ENCODE data around the gene ABCC1. TPM values are rescaled to one million over a fixed set of nuclear protein-coding genes. Genes with fewer than 3 reads are reported as not detected.

Gene ABCC1
- total RNA-seq, 1 experiment from 2014 or later = 61.9 TPM

DNA sequence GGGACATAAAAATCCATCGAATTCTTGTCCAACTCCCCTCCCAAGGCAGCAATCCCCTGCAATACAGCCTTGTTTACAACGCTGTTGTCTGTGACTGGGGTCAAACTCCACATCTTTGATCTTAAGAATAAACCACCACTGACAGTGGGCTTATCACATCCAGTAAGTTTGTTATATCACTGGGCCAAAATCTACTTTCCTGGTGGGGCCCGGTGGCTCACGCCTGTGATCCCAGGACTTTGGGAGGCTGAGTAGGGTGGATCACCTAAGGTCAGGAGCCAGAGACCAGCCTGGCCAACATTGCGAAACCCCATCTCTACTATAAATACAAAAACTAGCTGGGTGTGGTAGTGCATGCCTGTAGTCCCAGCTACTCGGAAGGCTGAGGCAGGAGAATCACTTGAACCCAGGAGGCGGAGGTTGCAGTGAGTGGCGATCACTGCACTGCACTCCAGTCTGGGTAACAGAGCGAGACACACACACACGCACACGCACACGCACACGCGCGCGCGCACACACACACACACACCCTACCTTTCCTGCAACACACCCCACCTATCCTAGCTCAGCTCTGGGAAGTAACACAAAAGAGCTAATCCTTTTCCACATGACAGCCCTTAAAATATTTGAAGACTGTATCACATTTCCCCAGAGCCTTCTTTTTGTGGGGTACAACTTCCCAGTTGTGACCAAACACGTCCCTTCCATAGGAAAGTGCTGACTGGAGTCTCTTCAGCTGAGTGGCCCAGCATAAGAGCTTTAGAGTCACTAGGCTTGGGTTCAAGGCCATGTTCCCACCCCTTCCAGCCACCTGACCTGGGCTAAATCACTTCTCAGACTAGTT lies 20.9 kb upstream of the ABCC1 start:
- Mint-ChIP-seq H3K4me1 (peaks cover 5% of the 10 kb centered on the region; the same call in 1 of the 2 replicates), H3K36me3 (no peaks in the 10 kb centered on the region), H3K27me3 (ENCODE audit: low read depth) (no peaks in the 10 kb centered on the region), H3K9me3 (no peaks in the 10 kb centered on the region), H3K4me3 (no peak overlapping the region), H3K27ac (no peak overlapping the region)
- ChIA-PET POLR2A (no interaction called here), CTCF (no interaction called here)
- DNase-seq (ENCODE audit: low spot score) = no peak
- TF ChIP-seq, protein P1, sequence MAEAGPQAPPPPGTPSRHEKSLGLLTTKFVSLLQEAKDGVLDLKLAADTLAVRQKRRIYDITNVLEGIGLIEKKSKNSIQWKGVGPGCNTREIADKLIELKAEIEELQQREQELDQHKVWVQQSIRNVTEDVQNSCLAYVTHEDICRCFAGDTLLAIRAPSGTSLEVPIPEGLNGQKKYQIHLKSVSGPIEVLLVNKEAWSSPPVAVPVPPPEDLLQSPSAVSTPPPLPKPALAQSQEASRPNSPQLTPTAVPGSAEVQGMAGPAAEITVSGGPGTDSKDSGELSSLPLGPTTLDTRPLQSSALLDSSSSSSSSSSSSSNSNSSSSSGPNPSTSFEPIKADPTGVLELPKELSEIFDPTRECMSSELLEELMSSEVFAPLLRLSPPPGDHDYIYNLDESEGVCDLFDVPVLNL (CRISPR knock-in tag; IDR thresholded peaks at IDR 0.05; ENCODE audit: borderline replicate concordance, low read depth) = no peak
- peak; percentile 40; the same call in 1 of the 2 replicates for TF ChIP-seq GABPB1 (CRISPR knock-in tag; IDR thresholded peaks at IDR 0.05)
- ATAC-seq = no peak

DNA sequence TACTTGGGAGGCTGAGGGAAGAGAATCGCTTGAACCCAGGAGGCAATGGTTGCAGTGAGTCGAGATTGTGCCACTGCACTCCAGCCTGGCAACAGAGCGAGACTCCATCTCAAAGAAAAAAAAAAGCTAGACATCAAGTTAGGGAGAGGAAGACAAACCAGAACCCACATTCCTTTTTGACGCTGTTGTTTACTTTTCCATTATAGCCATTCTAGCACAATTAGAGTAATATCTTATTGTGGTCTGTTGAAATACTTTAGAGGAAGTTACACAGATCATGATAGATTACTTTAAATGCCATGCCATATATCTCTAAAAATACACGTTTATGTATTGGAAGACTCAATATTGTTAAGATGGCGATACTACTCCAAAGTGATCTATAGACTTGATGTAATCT lies 16.5 kb upstream of the ABCC1 start:
- Mint-ChIP-seq H3K27ac (no peak overlapping the region), H3K27me3 (ENCODE audit: low read depth) (no peaks in the 10 kb centered on the region; the same call in 1 of the 2 replicates), H3K4me3 (no peak overlapping the region), H3K36me3 (no peaks in the 10 kb centered on the region), H3K9me3 (peaks cover 9% of the 10 kb centered on the region), H3K4me1 (no peaks in the 10 kb centered on the region)
- ChIA-PET POLR2A (no interaction called here), CTCF (no interaction called here)
- ATAC-seq = no peak
- TF ChIP-seq JUN (CRISPR knock-in tag; IDR thresholded peaks at IDR 0.05) (no peak), NR3C1 (CRISPR knock-in tag; conservative IDR thresholded peaks at IDR 0.05; ENCODE audit: low read depth) (no peak), OVOL2 (CRISPR knock-in tag; IDR thresholded peaks at IDR 0.05; ENCODE audit: borderline replicate concordance) (no peak), SMAD4 (CRISPR knock-in tag; IDR thresholded peaks at IDR 0.05) (no peak), ZNF263 (CRISPR knock-in tag; IDR thresholded peaks at IDR 0.05; ENCODE audit: low read depth) (no peak), CREM (CRISPR knock-in tag; IDR thresholded peaks at IDR 0.05) (no peak), TP53 (CRISPR knock-in tag; IDR thresholded peaks at IDR 0.05) (no peak), ZNF219 (CRISPR knock-in tag; IDR thresholded peaks at IDR 0.05; ENCODE audit: borderline replicate concordance) (no peak), TEAD4 (CRISPR knock-in tag; IDR thresholded peaks at IDR 0.05) (no peak), NFATC4 (CRISPR knock-in tag; IDR thresholded peaks at IDR 0.05) (no peak), ESRRA (CRISPR knock-in tag; IDR thresholded peaks at IDR 0.05; ENCODE audit: borderline replicate concordance) (no peak), CBFB (CRISPR knock-in tag; IDR thresholded peaks at IDR 0.05; ENCODE audit: low read depth) (no peak), ZNF416 (CRISPR knock-in tag; IDR thresholded peaks at IDR 0.05) (no peak)
- TF ChIP-seq, protein P2, sequence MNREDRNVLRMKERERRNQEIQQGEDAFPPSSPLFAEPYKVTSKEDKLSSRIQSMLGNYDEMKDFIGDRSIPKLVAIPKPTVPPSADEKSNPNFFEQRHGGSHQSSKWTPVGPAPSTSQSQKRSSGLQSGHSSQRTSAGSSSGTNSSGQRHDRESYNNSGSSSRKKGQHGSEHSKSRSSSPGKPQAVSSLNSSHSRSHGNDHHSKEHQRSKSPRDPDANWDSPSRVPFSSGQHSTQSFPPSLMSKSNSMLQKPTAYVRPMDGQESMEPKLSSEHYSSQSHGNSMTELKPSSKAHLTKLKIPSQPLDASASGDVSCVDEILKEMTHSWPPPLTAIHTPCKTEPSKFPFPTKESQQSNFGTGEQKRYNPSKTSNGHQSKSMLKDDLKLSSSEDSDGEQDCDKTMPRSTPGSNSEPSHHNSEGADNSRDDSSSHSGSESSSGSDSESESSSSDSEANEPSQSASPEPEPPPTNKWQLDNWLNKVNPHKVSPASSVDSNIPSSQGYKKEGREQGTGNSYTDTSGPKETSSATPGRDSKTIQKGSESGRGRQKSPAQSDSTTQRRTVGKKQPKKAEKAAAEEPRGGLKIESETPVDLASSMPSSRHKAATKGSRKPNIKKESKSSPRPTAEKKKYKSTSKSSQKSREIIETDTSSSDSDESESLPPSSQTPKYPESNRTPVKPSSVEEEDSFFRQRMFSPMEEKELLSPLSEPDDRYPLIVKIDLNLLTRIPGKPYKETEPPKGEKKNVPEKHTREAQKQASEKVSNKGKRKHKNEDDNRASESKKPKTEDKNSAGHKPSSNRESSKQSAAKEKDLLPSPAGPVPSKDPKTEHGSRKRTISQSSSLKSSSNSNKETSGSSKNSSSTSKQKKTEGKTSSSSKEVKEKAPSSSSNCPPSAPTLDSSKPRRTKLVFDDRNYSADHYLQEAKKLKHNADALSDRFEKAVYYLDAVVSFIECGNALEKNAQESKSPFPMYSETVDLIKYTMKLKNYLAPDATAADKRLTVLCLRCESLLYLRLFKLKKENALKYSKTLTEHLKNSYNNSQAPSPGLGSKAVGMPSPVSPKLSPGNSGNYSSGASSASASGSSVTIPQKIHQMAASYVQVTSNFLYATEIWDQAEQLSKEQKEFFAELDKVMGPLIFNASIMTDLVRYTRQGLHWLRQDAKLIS (CRISPR knock-in tag; IDR thresholded peaks at IDR 0.05; ENCODE audit: borderline replicate concordance) = no peak
- TF ChIP-seq, protein P3, sequence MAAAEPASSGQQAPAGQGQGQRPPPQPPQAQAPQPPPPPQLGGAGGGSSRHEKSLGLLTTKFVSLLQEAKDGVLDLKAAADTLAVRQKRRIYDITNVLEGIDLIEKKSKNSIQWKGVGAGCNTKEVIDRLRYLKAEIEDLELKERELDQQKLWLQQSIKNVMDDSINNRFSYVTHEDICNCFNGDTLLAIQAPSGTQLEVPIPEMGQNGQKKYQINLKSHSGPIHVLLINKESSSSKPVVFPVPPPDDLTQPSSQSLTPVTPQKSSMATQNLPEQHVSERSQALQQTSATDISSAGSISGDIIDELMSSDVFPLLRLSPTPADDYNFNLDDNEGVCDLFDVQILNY (CRISPR knock-in tag; IDR thresholded peaks at IDR 0.05) = no peak
- TF ChIP-seq, protein P4, sequence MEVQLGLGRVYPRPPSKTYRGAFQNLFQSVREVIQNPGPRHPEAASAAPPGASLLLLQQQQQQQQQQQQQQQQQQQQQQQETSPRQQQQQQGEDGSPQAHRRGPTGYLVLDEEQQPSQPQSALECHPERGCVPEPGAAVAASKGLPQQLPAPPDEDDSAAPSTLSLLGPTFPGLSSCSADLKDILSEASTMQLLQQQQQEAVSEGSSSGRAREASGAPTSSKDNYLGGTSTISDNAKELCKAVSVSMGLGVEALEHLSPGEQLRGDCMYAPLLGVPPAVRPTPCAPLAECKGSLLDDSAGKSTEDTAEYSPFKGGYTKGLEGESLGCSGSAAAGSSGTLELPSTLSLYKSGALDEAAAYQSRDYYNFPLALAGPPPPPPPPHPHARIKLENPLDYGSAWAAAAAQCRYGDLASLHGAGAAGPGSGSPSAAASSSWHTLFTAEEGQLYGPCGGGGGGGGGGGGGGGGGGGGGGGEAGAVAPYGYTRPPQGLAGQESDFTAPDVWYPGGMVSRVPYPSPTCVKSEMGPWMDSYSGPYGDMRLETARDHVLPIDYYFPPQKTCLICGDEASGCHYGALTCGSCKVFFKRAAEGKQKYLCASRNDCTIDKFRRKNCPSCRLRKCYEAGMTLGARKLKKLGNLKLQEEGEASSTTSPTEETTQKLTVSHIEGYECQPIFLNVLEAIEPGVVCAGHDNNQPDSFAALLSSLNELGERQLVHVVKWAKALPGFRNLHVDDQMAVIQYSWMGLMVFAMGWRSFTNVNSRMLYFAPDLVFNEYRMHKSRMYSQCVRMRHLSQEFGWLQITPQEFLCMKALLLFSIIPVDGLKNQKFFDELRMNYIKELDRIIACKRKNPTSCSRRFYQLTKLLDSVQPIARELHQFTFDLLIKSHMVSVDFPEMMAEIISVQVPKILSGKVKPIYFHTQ (CRISPR knock-in tag; IDR thresholded peaks at IDR 0.05) = no peak
- no peak for DNase-seq (ENCODE audit: low spot score)

Measured in WTC11 (cell line).